Neuronal stem cell (in vitro differentiated cells): ENCODE measurements around the gene SCMH1.

Source experiments
- DNase-seq: peaks from one replicate; pipeline ENCODE4 v3.0.0-alpha.2; 2013; ENCODE audit warnings: low spot score
- H2AFZ ChIP-seq: one replicate; pipeline ENCODE4 v1.6.1; 2013; ENCODE audit warnings: mild to moderate bottlenecking, low read length, inconsistent platforms
- H2AK5ac ChIP-seq: 2 replicates; pipeline ENCODE4 v1.6.1; 2013; ENCODE audit warnings: low read depth, mild to moderate bottlenecking, inconsistent platforms, low read length, moderate library complexity, mixed read lengths
- H2BK120ac ChIP-seq: 2 replicates; pipeline ENCODE4 v1.6.1; 2013; ENCODE audit warnings: low read depth, mild to moderate bottlenecking, inconsistent platforms, low read length, moderate library complexity, mixed read lengths
- H2BK12ac ChIP-seq: one replicate; pipeline ENCODE4 v1.6.1; 2013; ENCODE audit warnings: low read length, inconsistent platforms
- H2BK15ac ChIP-seq: 2 replicates; pipeline ENCODE4 v1.6.1; 2013; ENCODE audit warnings: mild to moderate bottlenecking, low read length, inconsistent platforms, mixed read lengths
- H2BK5ac ChIP-seq: one replicate; pipeline ENCODE4 v1.6.1; 2013; ENCODE audit warnings: inconsistent platforms, mild to moderate bottlenecking, low read length, moderate library complexity
- H3K14ac ChIP-seq: one replicate; pipeline ENCODE4 v1.6.1; 2013; ENCODE audit warnings: low read length, inconsistent platforms
- H3K18ac ChIP-seq: 2 replicates; pipeline ENCODE4 v1.6.1; 2013; ENCODE audit warnings: low read length, inconsistent platforms
- H3K23ac ChIP-seq: 2 replicates; pipeline ENCODE4 v1.6.1; 2013; ENCODE audit warnings: low read depth, mild to moderate bottlenecking, mixed read lengths, low read length, inconsistent platforms; ENCODE audit not compliant: poor library complexity
- H3K27ac ChIP-seq: replicated peaks from 3 replicates; pipeline ENCODE4 v1.5.1; 2013; ENCODE audit warnings: low read length, inconsistent platforms
- H3K27me3 ChIP-seq, 3 experiments: 2 replicates each; pipeline ENCODE4 v1.6.1; 2013; ENCODE audit warnings: low read length in 3 of 3, mild to moderate bottlenecking in 2 of 3, inconsistent platforms in 1 of 3, low read depth in 1 of 3, mixed read lengths in 1 of 3, moderate library complexity in 1 of 3; ENCODE audit not compliant: control insufficient read depth in 3 of 3, insufficient read depth in 3 of 3
- H3K36me3 ChIP-seq, 2 donors: replicated peaks in 1 of 2; 2 replicates each; pipeline ENCODE4 v1.6.1; 2013; ENCODE audit warnings: low read length in 2 of 2; ENCODE audit not compliant: control insufficient read depth in 2 of 2, insufficient read depth in 2 of 2
- H3K4ac ChIP-seq: 2 replicates; pipeline ENCODE4 v1.6.1; 2013; ENCODE audit warnings: inconsistent platforms, mild to moderate bottlenecking, low read length, moderate library complexity
- H3K4me1 ChIP-seq, 2 donors: 1 replicate in 1 of 2; 2 replicates in 1 of 2; pipeline ENCODE4 v1.6.1; 2013; ENCODE audit warnings: low read length in 2 of 2, low read depth in 1 of 2; ENCODE audit not compliant: control insufficient read depth in 2 of 2, insufficient read depth in 1 of 2
- H3K4me2 ChIP-seq: one replicate; pipeline ENCODE4 v1.6.1; 2013; ENCODE audit warnings: mild to moderate bottlenecking, low read length, inconsistent platforms; ENCODE audit not compliant: insufficient read depth, poor library complexity, severe bottlenecking
- H3K4me3 ChIP-seq, 2 donors: 2 replicates each; pipeline ENCODE4 v1.5.1; 2013; ENCODE audit warnings: low read length in 2 of 2, mild to moderate bottlenecking in 2 of 2, inconsistent platforms in 1 of 2, moderate library complexity in 1 of 2
- H3K79me1 ChIP-seq: one replicate; pipeline ENCODE4 v1.6.1; 2013; ENCODE audit warnings: low read depth, mild to moderate bottlenecking, inconsistent platforms, low read length, moderate library complexity
- H3K9ac ChIP-seq: one replicate; pipeline ENCODE4 v1.6.1; 2013; ENCODE audit warnings: mild to moderate bottlenecking, low read depth, low read length, inconsistent platforms; ENCODE audit not compliant: poor library complexity
- H3K9me3 ChIP-seq, 2 donors: replicated peaks in 1 of 2; 2 replicates each; pipeline versions ENCODE3 to v1.6.1; 2013; ENCODE audit warnings: low read length in 2 of 2, mild to moderate bottlenecking in 2 of 2, inconsistent platforms in 1 of 2, low read depth in 1 of 2, mixed read lengths in 1 of 2, moderate library complexity in 1 of 2; ENCODE audit not compliant: control insufficient read depth in 2 of 2, insufficient read depth in 1 of 2
- H4K8ac ChIP-seq: one replicate; pipeline ENCODE4 v1.6.1; 2013; ENCODE audit warnings: low read depth, mild to moderate bottlenecking, inconsistent platforms, low read length, moderate library complexity
- H4K91ac ChIP-seq: one replicate; pipeline ENCODE4 v1.6.1; 2013; ENCODE audit warnings: low read length, low read depth, mild to moderate bottlenecking, inconsistent platforms; ENCODE audit not compliant: poor library complexity
- WGBS, 2 donors: extraction: QIAGEN DNeasy Blood & Tissue Kit; methylation state at CpG; one replicate each; pipeline ENCODE4 v1.1.7; 2013; ENCODE audit warnings: missing lambda C conversion rate in 2 of 2, mixed read lengths in 1 of 2; ENCODE audit not compliant: insufficient read length in 2 of 2, insufficient replicate concordance in 1 of 2; ENCODE audit errors: extremely low coverage in 2 of 2; 5-methylcytosine and 5-hydroxymethylcytosine counted together

Gene SCMH1

DNA sequence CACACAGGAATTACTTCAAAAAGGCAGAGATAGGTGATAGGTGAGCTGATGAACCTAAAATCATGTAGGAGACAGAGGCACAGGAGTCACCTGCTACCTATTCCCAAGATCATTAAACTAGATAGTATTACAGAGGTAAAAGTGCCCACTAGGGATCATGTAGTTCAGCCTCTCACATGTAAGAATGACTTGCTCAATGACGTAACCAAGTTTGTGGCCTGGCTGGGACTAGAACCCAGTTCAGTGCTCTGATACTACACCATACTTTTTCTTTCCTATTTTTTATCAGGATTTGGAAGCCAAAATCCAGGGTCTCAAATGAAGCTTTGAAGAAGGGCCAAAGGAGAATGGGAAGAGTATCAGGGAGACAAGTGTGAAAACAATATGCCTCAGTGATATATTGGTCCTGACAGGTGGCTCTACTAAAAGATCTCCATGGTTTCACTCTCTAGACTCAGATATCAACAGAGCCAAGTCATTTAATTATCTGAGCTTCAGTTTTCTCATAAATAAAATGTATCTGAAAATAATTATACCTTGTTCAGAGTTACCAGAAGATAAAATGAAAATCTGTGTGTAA, 133.3 kb downstream of the SCMH1 start:
- H2AFZ ChIP-seq: no peak overlapping the region
- WGBS, 2 donors: no CpG with 5 or more reads among the region's 1 CpG

DNA sequence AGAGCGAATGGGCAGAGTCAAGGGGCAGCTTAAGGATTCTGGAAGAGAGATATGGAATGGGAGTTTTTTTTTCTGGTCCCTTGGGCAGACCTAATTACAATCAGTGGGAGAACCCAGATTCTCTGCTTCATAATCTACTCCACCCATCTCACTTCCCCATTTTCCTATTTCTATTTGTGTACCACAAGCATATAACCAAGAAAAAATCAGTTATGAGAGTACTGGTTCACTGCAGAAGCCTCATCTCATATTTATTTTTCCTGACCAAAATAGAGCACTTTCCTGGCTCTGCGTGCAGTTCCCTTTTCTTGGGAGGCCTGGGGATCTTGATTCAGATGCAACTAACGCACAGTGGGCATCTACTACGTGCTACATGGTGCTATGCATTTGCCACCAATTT, 138.3 kb downstream of the SCMH1 start:
- Histone ChIP-seq H3K4me1 (no peaks in the 10 kb centered on the region), H3K27me3 (no peaks in the 10 kb centered on the region), H3K4me3 (no peak overlapping the region), H3K4me2 (no peak overlapping the region), H2AK5ac (no peak overlapping the region), H3K27ac (no peak overlapping the region), H2AFZ (no peak overlapping the region), H2BK15ac (no peak overlapping the region), H2BK5ac (no peak overlapping the region), H3K18ac (no peak overlapping the region), H4K8ac (no peak overlapping the region), H3K9ac (no peak overlapping the region), H3K9me3 (no peaks in the 10 kb centered on the region), H3K36me3 (peaks cover 3 to 16% of the 10 kb centered on the region in 2 donors), H3K4ac (no peak overlapping the region), H3K14ac (no peak overlapping the region), H3K23ac (no peak overlapping the region), H2BK120ac (no peak overlapping the region), H3K79me1 (no peaks in the 10 kb centered on the region), H4K91ac (no peak overlapping the region), H2BK12ac (no peak overlapping the region)
- no CpG with 5 or more reads among the region's 4 CpGs for WGBS, 2 donors
- DNase-seq: no peak

More for the DNA sequence above, 133.3 kb downstream of the SCMH1 start:
- H3K4me2 ChIP-seq: no peak overlapping the region
- H3K4ac ChIP-seq: no peak overlapping the region
- no peaks in the 10 kb centered on the region for H3K9me3 ChIP-seq
- no peak for DNase-seq
- H3K36me3 ChIP-seq: peaks cover 2 to 60% of the 10 kb centered on the region in 2 donors
- H3K27me3 ChIP-seq: no peaks in the 10 kb centered on the region
- no peak overlapping the region for H2BK5ac ChIP-seq
- H2AK5ac ChIP-seq: no peak overlapping the region
- no peak overlapping the region for H2BK15ac ChIP-seq
- H3K9ac ChIP-seq: no peak overlapping the region
- no peak overlapping the region for H2BK12ac ChIP-seq
- no peaks in the 10 kb centered on the region for H3K79me1 ChIP-seq
- no peak overlapping the region for H2BK120ac ChIP-seq
- no peak overlapping the region for H3K23ac ChIP-seq
- H3K18ac ChIP-seq: no peak overlapping the region
- H3K27ac ChIP-seq: no peak overlapping the region
- no peak overlapping the region for H4K8ac ChIP-seq
- no peak overlapping the region for H4K91ac ChIP-seq
- no peaks in the 10 kb centered on the region for H3K4me1 ChIP-seq
- H3K14ac ChIP-seq: no peak overlapping the region
- no peak overlapping the region for H3K4me3 ChIP-seq

DNA sequence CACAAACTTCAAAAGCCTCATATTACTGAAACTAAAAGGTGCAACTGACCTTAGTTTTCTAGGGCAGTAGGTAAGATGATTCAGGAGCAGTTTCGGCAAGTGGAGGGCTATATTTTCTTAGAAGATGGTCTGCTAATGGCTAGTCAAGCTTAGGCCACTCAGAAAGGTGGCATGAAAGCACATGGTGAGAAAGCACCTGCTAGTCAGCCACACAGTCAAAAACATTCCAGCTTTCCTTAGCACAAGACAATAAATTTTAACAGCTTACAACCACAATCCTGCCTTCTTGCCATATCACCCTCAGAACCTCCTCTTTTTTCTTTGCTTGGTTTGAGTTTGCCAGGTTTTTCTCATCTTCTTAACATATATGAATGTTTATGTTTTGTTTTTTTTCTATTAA, 139.5 kb downstream of the SCMH1 start:
- H3K4me1 ChIP-seq: no peaks in the 10 kb centered on the region

DNA sequence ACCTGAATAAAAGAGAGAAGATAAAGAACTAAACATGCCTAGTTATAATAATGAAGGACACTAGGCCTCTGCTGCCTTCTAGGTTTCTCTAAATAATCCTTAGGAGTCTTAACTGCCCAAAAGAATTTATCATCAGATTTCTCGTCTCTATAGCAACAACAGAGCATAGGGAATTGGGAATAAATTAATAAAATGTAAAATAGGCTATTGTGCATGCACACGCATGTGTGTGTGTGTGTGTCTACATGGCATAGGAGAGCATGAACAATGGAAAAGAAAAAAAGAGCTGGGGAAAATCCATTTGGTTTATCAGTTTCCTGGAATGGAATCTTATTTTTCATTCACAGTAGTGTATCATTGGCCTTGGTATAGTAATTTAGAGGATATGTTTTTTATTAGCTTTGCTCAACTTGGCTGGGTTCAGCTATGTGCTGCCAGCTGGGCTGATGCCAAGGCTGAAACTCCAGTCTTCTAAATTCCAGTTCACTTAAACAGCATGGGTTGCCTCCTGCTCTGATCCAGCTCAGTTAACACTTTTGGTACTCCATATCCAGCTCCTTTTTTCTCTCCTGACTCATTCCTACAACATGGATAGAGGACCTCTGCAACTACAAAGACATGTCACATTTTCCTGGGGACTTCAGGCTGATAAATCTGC, 140.0 kb downstream of the SCMH1 start:
- H4K91ac ChIP-seq: no peak overlapping the region
- no peak overlapping the region for H2AFZ ChIP-seq
- H2BK15ac ChIP-seq: no peak overlapping the region
- no peaks in the 10 kb centered on the region for H3K9me3 ChIP-seq
- H3K4me3 ChIP-seq: no peak overlapping the region
- no peak overlapping the region for H3K18ac ChIP-seq
- H3K36me3 ChIP-seq: peaks cover 3 to 7% of the 10 kb centered on the region in 2 donors
- no peak overlapping the region for H3K23ac ChIP-seq
- no peak overlapping the region for H3K9ac ChIP-seq
- H2AK5ac ChIP-seq: no peak overlapping the region
- H3K79me1 ChIP-seq: no peaks in the 10 kb centered on the region
- no peak overlapping the region for H3K14ac ChIP-seq
- H3K4me2 ChIP-seq: no peak overlapping the region
- no peak overlapping the region for H2BK5ac ChIP-seq
- H2BK12ac ChIP-seq: no peak overlapping the region
- no peaks in the 10 kb centered on the region for H3K4me1 ChIP-seq
- H3K4ac ChIP-seq: no peak overlapping the region
- H2BK120ac ChIP-seq: no peak overlapping the region
- no peak overlapping the region for H4K8ac ChIP-seq
- WGBS, 2 donors: no CpG with 5 or more reads among the region's 2 CpGs
- no peak overlapping the region for H3K27ac ChIP-seq
- no peaks in the 10 kb centered on the region for H3K27me3 ChIP-seq
- DNase-seq: no peak

More for the DNA sequence above, 139.5 kb downstream of the SCMH1 start:
- Histone ChIP-seq H3K18ac (no peak overlapping the region), H4K8ac (no peak overlapping the region), H3K9me3 (no peaks in the 10 kb centered on the region), H3K4me2 (no peak overlapping the region), H2BK5ac (no peak overlapping the region), H3K27me3 (no peaks in the 10 kb centered on the region), H2AK5ac (no peak overlapping the region), H4K91ac (no peak overlapping the region), H3K23ac (no peak overlapping the region), H3K4me3 (no peak overlapping the region), H3K36me3 (peaks cover 3 to 7% of the 10 kb centered on the region in 2 donors), H3K9ac (no peak overlapping the region), H3K4ac (no peak overlapping the region), H2BK12ac (no peak overlapping the region), H2AFZ (no peak overlapping the region), H2BK120ac (no peak overlapping the region), H3K14ac (no peak overlapping the region), H2BK15ac (no peak overlapping the region), H3K79me1 (no peaks in the 10 kb centered on the region), H3K27ac (no peak overlapping the region)
- no CpG with 5 or more reads among the region's 1 CpG for WGBS, 2 donors
- DNase-seq: no peak
